Measurements from ENCODE around the gene SHISA6. TPM values are rescaled to one million over a fixed set of nuclear protein-coding genes. Genes with fewer than 3 reads are reported as not detected.

The SHISA6 gene
- polyA plus RNA-seq, 1 donor from 2014 or later = 1.8 TPM

- no peak overlapping the region for H3K9ac ChIP-seq (ENCODE audit: low read length)
- no peak for TF ChIP-seq MXI1 (conservative IDR thresholded peaks at IDR 0.05; ENCODE audit: poor library complexity, severe bottlenecking)
- no peak overlapping the region for H2AFZ ChIP-seq (ENCODE audit: low read depth, low read length)
- no peaks in the 10 kb centered on the region for H3K9me2 ChIP-seq (ENCODE audit: insufficient read depth, low read length)
- H3K36me3 ChIP-seq (ENCODE audit: insufficient read depth, low read length) = no peaks in the 10 kb centered on the region
- H4K20me1 ChIP-seq (ENCODE audit: insufficient read depth) = no peaks in the 10 kb centered on the region
- H3K4me2 ChIP-seq (ENCODE audit: low read length) = no peak overlapping the region
- no peaks in the 10 kb centered on the region for H3K79me2 ChIP-seq (replicated peaks; ENCODE audit: insufficient read depth, low read length)
- H3F3A ChIP-seq (ENCODE audit: insufficient read depth, low read length, poor library complexity, severe bottlenecking) = no peaks in the 10 kb centered on the region
- no peaks in the 10 kb centered on the region for H3K9me3 ChIP-seq (ENCODE audit: low read length)
- H3K4me3 ChIP-seq (ENCODE audit: low read length) = no peak overlapping the region
- no peaks in the 10 kb centered on the region for H3K27me3 ChIP-seq (ENCODE audit: insufficient read depth, low read depth, low read length)
- H3K27ac ChIP-seq (ENCODE audit: low read length) = no peak overlapping the region
Observed at GRCh38 chr17:11389583-11389982, 148.6 kb downstream of the SHISA6 start.

GRCh38 chr17:11391134-11391533 is 150.1 kb downstream of the SHISA6 start:
- TF ChIP-seq TAF1 (IDR thresholded peaks at IDR 0.05; ENCODE audit: low read depth) (no peak), CTCF (IDR thresholded peaks at IDR 0.05; ENCODE audit: poor library complexity, severe bottlenecking) (no peak), EZH2 (IDR thresholded peaks at IDR 0.05; ENCODE audit: borderline replicate concordance, insufficient read depth, low read length, poor library complexity, severe bottlenecking) (no peak), POLR2AphosphoS5 (IDR thresholded peaks at IDR 0.05) (no peak), RAD21 (conservative IDR thresholded peaks at IDR 0.05) (no peak), EP300 (conservative IDR thresholded peaks at IDR 0.05; ENCODE audit: poor library complexity, severe bottlenecking) (no peak), MXI1 (conservative IDR thresholded peaks at IDR 0.05; ENCODE audit: poor library complexity, severe bottlenecking) (no peak), SMC3 (conservative IDR thresholded peaks at IDR 0.05; ENCODE audit: poor library complexity) (no peak)
- TF ChIP-seq, protein P1, sequence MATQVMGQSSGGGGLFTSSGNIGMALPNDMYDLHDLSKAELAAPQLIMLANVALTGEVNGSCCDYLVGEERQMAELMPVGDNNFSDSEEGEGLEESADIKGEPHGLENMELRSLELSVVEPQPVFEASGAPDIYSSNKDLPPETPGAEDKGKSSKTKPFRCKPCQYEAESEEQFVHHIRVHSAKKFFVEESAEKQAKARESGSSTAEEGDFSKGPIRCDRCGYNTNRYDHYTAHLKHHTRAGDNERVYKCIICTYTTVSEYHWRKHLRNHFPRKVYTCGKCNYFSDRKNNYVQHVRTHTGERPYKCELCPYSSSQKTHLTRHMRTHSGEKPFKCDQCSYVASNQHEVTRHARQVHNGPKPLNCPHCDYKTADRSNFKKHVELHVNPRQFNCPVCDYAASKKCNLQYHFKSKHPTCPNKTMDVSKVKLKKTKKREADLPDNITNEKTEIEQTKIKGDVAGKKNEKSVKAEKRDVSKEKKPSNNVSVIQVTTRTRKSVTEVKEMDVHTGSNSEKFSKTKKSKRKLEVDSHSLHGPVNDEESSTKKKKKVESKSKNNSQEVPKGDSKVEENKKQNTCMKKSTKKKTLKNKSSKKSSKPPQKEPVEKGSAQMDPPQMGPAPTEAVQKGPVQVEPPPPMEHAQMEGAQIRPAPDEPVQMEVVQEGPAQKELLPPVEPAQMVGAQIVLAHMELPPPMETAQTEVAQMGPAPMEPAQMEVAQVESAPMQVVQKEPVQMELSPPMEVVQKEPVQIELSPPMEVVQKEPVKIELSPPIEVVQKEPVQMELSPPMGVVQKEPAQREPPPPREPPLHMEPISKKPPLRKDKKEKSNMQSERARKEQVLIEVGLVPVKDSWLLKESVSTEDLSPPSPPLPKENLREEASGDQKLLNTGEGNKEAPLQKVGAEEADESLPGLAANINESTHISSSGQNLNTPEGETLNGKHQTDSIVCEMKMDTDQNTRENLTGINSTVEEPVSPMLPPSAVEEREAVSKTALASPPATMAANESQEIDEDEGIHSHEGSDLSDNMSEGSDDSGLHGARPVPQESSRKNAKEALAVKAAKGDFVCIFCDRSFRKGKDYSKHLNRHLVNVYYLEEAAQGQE (IDR thresholded peaks at IDR 0.05; ENCODE audit: borderline replicate concordance) = no peak

More at GRCh38 chr17:11391134-11391533, 150.1 kb downstream of the SHISA6 start:
- Histone ChIP-seq H4K20me1 (ENCODE audit: insufficient read depth) (no peaks in the 10 kb centered on the region), H3K27ac (ENCODE audit: low read length) (no peak overlapping the region), H3K9me3 (ENCODE audit: low read length) (no peaks in the 10 kb centered on the region), H2AFZ (ENCODE audit: low read depth, low read length) (no peak overlapping the region), H3K9me2 (ENCODE audit: insufficient read depth, low read length) (no peaks in the 10 kb centered on the region), H3K36me3 (ENCODE audit: insufficient read depth, low read length) (no peaks in the 10 kb centered on the region), H3K4me3 (ENCODE audit: low read length) (no peak overlapping the region), H3F3A (ENCODE audit: insufficient read depth, low read length, poor library complexity, severe bottlenecking) (no peaks in the 10 kb centered on the region), H3K4me2 (ENCODE audit: low read length) (no peak overlapping the region), H3K9ac (ENCODE audit: low read length) (no peak overlapping the region), H3K79me2 (replicated peaks; ENCODE audit: insufficient read depth, low read length) (no peaks in the 10 kb centered on the region), H3K27me3 (ENCODE audit: insufficient read depth, low read depth, low read length) (no peaks in the 10 kb centered on the region)
